A673 (cell line): Measurements from ENCODE around the gene CCDC88B. TPM values are rescaled to one million over a fixed set of nuclear protein-coding genes. Genes with fewer than 3 reads are reported as not detected.

Source experiments
- BruUV-seq: library from RNA; stranded (reverse); fragments of 400-500 nt; replicated peaks from 2 replicates; lab custom pipeline; 2021; lab: Mats Ljungman, UMichigan
- CTCF ChIA-PET: fragments of 300-600 bp; sonication (Branson Sonifier 250); formaldehyde crosslinking; loops from one replicate; lab custom pipeline; 2022; ENCODE audit warnings: antibody characterized with exemption; lab: Charles Lee
- POLR2A ChIA-PET: fragments of 300-600 bp; sonication (Branson Sonifier 250); formaldehyde crosslinking; loops from one replicate; lab custom pipeline; 2022; ENCODE audit warnings: antibody characterized with exemption; ENCODE audit not compliant: low non-redundant PET; lab: Charles Lee
- DNase-seq: peaks from one replicate; pipeline ENCODE4 v3.0.0-alpha.2; 2015; ENCODE audit warnings: low spot score
- H3K27ac ChIP-seq: fragments of 200-600 bp; sonication (generic); 2 replicates; pipeline ENCODE4 v1.5.1; 2016; ENCODE audit warnings: mixed run types, low read depth, mild to moderate bottlenecking, mixed read lengths, antibody characterized with exemption, low read length; ENCODE audit not compliant: poor library complexity, severe bottlenecking
- H3K27me3 ChIP-seq: fragments of 200-600 bp; sonication (generic); replicated peaks from 2 replicates; pipeline ENCODE4 v1.6.1; 2017; ENCODE audit warnings: mixed run types, low read depth, mild to moderate bottlenecking, mixed read lengths, antibody characterized with exemption, low read length; ENCODE audit not compliant: insufficient read depth, poor library complexity
- H3K36me3 ChIP-seq: fragments of 200-600 bp; sonication (generic); 2 replicates; pipeline ENCODE4 v1.6.1; 2016; ENCODE audit warnings: mixed run types, mild to moderate bottlenecking, mixed read lengths, antibody characterized with exemption, low read length; ENCODE audit not compliant: insufficient read depth, poor library complexity, severe bottlenecking
- H3K4me1 ChIP-seq: fragments of 200-600 bp; sonication (generic); 2 replicates; pipeline ENCODE4 v1.6.1; 2017; ENCODE audit warnings: mixed run types, mild to moderate bottlenecking, mixed read lengths, antibody characterized with exemption, low read length; ENCODE audit not compliant: insufficient read depth, poor library complexity, severe bottlenecking
- H3K4me3 ChIP-seq: fragments of 200-600 bp; sonication (generic); 2 replicates; pipeline ENCODE4 v1.5.1; 2016; ENCODE audit warnings: low read depth, mixed run types, mild to moderate bottlenecking, mixed read lengths, low read length; ENCODE audit not compliant: poor library complexity, severe bottlenecking
- H3K9me3 ChIP-seq: fragments of 200-600 bp; sonication (generic); 2 replicates; pipeline ENCODE4 v1.6.1; 2016; ENCODE audit warnings: mixed run types, low read depth, mild to moderate bottlenecking, mixed read lengths, antibody characterized with exemption, low read length; ENCODE audit not compliant: poor library complexity, severe bottlenecking
- CTCF ChIP-seq: fragments of 300-800, 200-600 bp; sonication (generic); conservative IDR thresholded peaks from 2 replicates; pipeline ENCODE4 v1.5.1; 2017; ENCODE audit warnings: low read depth, mild to moderate bottlenecking, antibody characterized with exemption, low read length, moderate library complexity, mixed read lengths
- EZH2 ChIP-seq: fragments of 200-600 bp; sonication (generic); IDR thresholded peaks from 2 replicates; pipeline ENCODE4 v1.6.1; 2017; ENCODE audit warnings: borderline replicate concordance, low read depth, mild to moderate bottlenecking, mixed read lengths, antibody characterized with exemption, low read length; ENCODE audit not compliant: poor library complexity, severe bottlenecking
- intact Hi-C: fragments of 100-400 bp; cut with micrococcal nuclease; formaldehyde crosslinking; loops from one replicate; pipeline ENCODE4 v1.10.0; 2022; ENCODE audit not compliant: unreplicated experiment
- total RNA-seq: library from RNA; stranded (reverse); gene quantifications from 2 replicates; pipeline ENCODE4 v1.2.3, GENCODE V29; 2021

Gene CCDC88B
- total RNA-seq, 1 experiment from 2014 or later = 0.47 TPM

- no TSS peak for BruUV-seq
- Histone ChIP-seq H3K27ac (no peak overlapping the region), H3K27me3 (no peaks in the 10 kb centered on the region), H3K4me1 (peaks cover 27% of the 10 kb centered on the region), H3K9me3 (no peaks in the 10 kb centered on the region), H3K36me3 (peaks cover 17% of the 10 kb centered on the region), H3K4me3 (peak overlapping the region; percentile 76)
- POLR2A ChIA-PET = no interaction called here
- DNase-seq = no peak
- intact Hi-C loops = no loop called here
- CTCF ChIA-PET = interaction anchor here (0.5 kb wide), 1 partner anchor 15 kb away, joined by 4 read pairs; no protein-coding TSS in a partner anchor
- TF ChIP-seq CTCF = no peak
- no peak for TF ChIP-seq EZH2
Observed at GRCh38 chr11:64359712-64360445, 19.9 kb downstream of the CCDC88B start.

- intact Hi-C loops = no loop called here
- Histone ChIP-seq H3K36me3 (peaks cover 22% of the 10 kb centered on the region), H3K9me3 (no peaks in the 10 kb centered on the region), H3K27ac (no peak overlapping the region), H3K4me3 (no peak overlapping the region), H3K4me1 (peaks cover 22% of the 10 kb centered on the region), H3K27me3 (no peaks in the 10 kb centered on the region)
- ChIA-PET CTCF (no interaction called here), POLR2A (no interaction called here)
- no TSS peak for BruUV-seq
- no peak for DNase-seq
- TF ChIP-seq CTCF (no peak), EZH2 (no peak)
Observed at GRCh38 chr11:64360448-64360921, 20.5 kb downstream of the CCDC88B start.

- POLR2A ChIA-PET = no interaction called here
- intact Hi-C loops = no loop called here
- Histone ChIP-seq H3K4me3 (no peak overlapping the region), H3K36me3 (peaks cover 31% of the 10 kb centered on the region), H3K4me1 (peaks cover 21% of the 10 kb centered on the region), H3K27me3 (no peaks in the 10 kb centered on the region), H3K9me3 (no peaks in the 10 kb centered on the region), H3K27ac (no peak overlapping the region)
- no peak for DNase-seq
- TF ChIP-seq EZH2 (no peak), CTCF (no peak)
- no TSS peak for BruUV-seq
- CTCF ChIA-PET = no interaction called here
Observed at GRCh38 chr11:64361659-64362058, 21.7 kb downstream of the CCDC88B start.
